Nephron progenitor cell (in vitro differentiated cells): ENCODE results near the gene CEP55.

ENCODE experiments used
- DNase-seq: peaks from one replicate; pipeline ENCODE4 v3.0.0; 2021
- H3K27ac Mint-ChIP-seq: 2 replicates; pipeline ENCODE4 v1.8.0; 2021; ENCODE audit warnings: mild to moderate bottlenecking, moderate library complexity, mixed read lengths
- H3K27me3 Mint-ChIP-seq: 2 replicates; pipeline ENCODE4 v1.8.0; 2021; ENCODE audit warnings: mild to moderate bottlenecking, low read depth, mixed read lengths; ENCODE audit not compliant: poor library complexity
- H3K36me3 Mint-ChIP-seq: 2 replicates; pipeline ENCODE4 v1.8.0; 2021; ENCODE audit warnings: low read depth, mixed read lengths
- H3K4me1 Mint-ChIP-seq: 2 replicates; pipeline ENCODE4 v1.8.0; 2021; ENCODE audit warnings: mixed read lengths
- H3K4me3 Mint-ChIP-seq: 2 replicates; pipeline ENCODE4 v1.8.0; 2021; ENCODE audit warnings: mild to moderate bottlenecking, moderate library complexity, mixed read lengths
- H3K9me3 Mint-ChIP-seq: 2 replicates; pipeline ENCODE4 v1.8.0; 2021; ENCODE audit warnings: mild to moderate bottlenecking, moderate library complexity, mixed read lengths
- TF ChIP-seq, protein P1 (sequence below): fragments of 200-600 bp; sonication (generic); IDR thresholded peaks from 2 replicates; pipeline ENCODE4 v1.5.0; 2021; ENCODE audit warnings: antibody characterized with exemption

Gene CEP55

DNA sequence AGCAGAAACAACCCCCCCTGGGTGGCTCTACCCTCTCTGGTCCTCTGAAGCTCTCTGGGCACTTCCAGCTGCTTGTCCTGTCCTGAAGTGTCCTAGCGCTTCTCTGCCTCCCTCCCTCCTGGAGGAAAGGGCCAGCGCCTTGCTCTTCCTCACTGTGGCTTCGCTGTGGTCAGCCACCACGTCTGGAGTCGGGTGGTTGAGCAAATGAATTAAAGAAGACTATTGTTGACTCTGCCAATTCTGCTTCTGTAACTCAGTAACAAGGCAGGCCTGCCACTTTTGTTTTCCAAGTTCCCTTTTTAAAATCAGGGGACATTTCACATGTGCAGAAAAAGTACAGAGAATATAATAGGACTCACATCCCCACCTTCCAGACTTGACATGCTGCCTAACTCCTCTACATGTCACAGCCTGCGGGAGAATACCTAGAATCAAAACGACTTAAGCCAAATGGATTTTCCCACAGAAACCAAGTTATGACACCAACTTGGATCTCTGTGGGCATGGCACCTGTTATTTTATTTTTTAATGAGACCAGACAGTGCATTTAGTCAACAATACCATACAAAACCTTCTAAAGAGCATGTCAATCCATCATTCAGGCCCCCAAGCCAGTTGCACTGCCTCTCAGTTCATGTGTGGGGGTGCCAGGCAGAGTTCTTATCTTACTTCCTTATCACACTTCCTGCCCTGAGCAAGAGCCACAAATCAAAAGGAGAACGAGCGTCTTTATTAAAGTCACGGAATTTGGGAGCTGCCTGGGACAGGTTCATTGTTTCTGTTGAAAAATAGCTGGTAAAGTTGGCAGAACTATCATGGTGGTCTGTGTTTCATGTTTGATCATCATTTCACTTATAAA is 76.9 kb downstream of the CEP55 start:
- DNase-seq: no peak
- Mint-ChIP-seq H3K9me3 (no peaks in the 10 kb centered on the region), H3K4me1 (peaks cover 9% of the 10 kb centered on the region), H3K4me3 (no peak overlapping the region), H3K27ac (peak overlapping the region; percentile 49), H3K36me3 (no peaks in the 10 kb centered on the region), H3K27me3 (peaks cover 81% of the 10 kb centered on the region)
- TF ChIP-seq, protein P1, sequence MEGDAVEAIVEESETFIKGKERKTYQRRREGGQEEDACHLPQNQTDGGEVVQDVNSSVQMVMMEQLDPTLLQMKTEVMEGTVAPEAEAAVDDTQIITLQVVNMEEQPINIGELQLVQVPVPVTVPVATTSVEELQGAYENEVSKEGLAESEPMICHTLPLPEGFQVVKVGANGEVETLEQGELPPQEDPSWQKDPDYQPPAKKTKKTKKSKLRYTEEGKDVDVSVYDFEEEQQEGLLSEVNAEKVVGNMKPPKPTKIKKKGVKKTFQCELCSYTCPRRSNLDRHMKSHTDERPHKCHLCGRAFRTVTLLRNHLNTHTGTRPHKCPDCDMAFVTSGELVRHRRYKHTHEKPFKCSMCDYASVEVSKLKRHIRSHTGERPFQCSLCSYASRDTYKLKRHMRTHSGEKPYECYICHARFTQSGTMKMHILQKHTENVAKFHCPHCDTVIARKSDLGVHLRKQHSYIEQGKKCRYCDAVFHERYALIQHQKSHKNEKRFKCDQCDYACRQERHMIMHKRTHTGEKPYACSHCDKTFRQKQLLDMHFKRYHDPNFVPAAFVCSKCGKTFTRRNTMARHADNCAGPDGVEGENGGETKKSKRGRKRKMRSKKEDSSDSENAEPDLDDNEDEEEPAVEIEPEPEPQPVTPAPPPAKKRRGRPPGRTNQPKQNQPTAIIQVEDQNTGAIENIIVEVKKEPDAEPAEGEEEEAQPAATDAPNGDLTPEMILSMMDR: no peak

DNA sequence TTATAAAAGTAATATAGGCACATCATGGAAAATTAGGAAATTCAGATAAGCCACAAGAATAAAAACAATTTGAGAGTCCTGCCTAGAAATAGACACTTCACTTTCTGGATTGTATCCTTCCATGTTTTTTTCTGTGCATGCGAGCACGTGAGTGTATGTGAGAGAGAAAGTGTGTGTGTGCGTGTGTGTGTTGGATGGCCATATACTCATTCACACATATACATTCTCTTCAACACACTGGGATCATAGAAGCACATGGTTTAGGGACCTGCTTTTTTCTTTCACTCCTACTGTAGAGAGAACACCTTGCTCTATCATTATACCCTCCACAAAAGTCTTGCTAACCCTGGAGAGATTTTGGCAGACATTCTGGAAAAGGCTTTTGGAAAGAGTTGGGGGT is 77.5 kb downstream of the CEP55 start:
- Mint-ChIP-seq H3K27ac (no peak overlapping the region), H3K4me3 (no peak overlapping the region), H3K27me3 (peaks cover 80% of the 10 kb centered on the region), H3K9me3 (no peaks in the 10 kb centered on the region), H3K4me1 (peaks cover 8% of the 10 kb centered on the region), H3K36me3 (no peaks in the 10 kb centered on the region)
- DNase-seq: no peak
- TF ChIP-seq, protein P1: no peak

DNA sequence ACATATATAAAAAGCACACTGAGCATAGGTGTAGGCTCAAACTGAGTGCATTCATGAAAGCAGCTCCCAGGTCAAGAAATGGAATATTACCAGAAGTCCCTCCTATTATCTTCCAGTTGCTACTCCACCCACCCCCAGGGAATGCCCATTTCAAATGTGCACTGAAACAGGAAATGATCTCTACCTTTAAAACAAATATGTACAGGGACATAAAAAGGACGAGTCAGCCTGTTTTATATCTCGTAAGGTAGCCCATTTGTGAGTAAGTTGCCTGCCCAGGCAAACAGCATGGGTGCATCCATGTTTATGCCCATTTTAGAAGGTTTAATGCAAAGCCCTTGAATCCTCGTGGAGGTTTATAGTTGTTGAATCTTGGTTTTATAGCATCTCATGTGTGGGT is 80.5 kb downstream of the CEP55 start:
- TF ChIP-seq, protein P1: no peak
- H3K4me3 Mint-ChIP-seq: no peak overlapping the region
- H3K36me3 Mint-ChIP-seq: no peaks in the 10 kb centered on the region
- peaks cover 16% of the 10 kb centered on the region for H3K4me1 Mint-ChIP-seq
- H3K27me3 Mint-ChIP-seq: peaks cover 54% of the 10 kb centered on the region
- DNase-seq: no peak
- peaks cover 8% of the 10 kb centered on the region for H3K9me3 Mint-ChIP-seq
- H3K27ac Mint-ChIP-seq: no peak overlapping the region

DNA sequence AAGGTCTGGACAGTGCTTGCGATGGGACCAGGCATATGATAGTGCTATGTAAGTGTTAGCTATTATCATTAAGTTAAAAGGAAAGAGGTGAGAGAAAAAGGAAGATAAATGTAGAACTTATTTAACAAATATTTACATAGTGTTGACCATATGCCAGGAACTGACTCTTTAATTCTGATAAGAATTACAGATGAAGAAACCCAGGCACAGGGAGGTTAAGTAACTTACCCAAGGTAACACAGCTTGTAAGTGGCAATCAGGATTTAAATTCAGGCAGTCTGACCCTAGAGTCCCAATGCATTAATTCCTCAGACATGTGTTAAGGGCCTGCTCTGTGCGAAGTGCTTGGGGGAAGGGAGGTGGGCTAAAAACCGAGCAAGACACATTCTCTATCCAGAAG is 81.2 kb downstream of the CEP55 start:
- Mint-ChIP-seq H3K36me3 (no peaks in the 10 kb centered on the region), H3K4me3 (no peak overlapping the region), H3K27me3 (peaks cover 53% of the 10 kb centered on the region), H3K4me1 (peaks cover 16% of the 10 kb centered on the region), H3K27ac (no peak overlapping the region), H3K9me3 (peaks cover 8% of the 10 kb centered on the region)
- no peak for DNase-seq
- TF ChIP-seq, protein P1: no peak
